ENCODE data around the gene C22orf39.

C22orf39 gene

GRCh38 chr22:19464975-19465374 is 17.5 kb upstream of the C22orf39 start:
- Mint-ChIP-seq H3K9me3 (no peaks in the 10 kb centered on the region), H3K4me3 (no peak overlapping the region), H3K27me3 (no peaks in the 10 kb centered on the region), H3K27ac (no peak overlapping the region), H3K4me1 (no peaks in the 10 kb centered on the region), H3K36me3 (peaks cover 54% of the 10 kb centered on the region)
- ATAC-seq, result no peak

- Mint-ChIP-seq H3K9me3 (no peaks in the 10 kb centered on the region), H3K27ac (no peak overlapping the region), H3K4me1 (no peaks in the 10 kb centered on the region), H3K36me3 (peaks cover 50% of the 10 kb centered on the region), H3K4me3 (no peak overlapping the region), H3K27me3 (no peaks in the 10 kb centered on the region)
- no peak for ATAC-seq
These were observed 17.0 kb upstream of the C22orf39 start for GRCh38 chr22:19464546-19464945.

- peaks cover 43% of the 10 kb centered on the region for H3K36me3 Mint-ChIP-seq
- no peak overlapping the region for H3K4me3 Mint-ChIP-seq
- no peak overlapping the region for H3K27ac Mint-ChIP-seq
- no peaks in the 10 kb centered on the region for H3K9me3 Mint-ChIP-seq
- ATAC-seq, result no peak
- no peaks in the 10 kb centered on the region for H3K4me1 Mint-ChIP-seq
- no peaks in the 10 kb centered on the region for H3K27me3 Mint-ChIP-seq
These were observed 16.3 kb upstream of the C22orf39 start for GRCh38 chr22:19463491-19464469.

- Mint-ChIP-seq H3K4me1 (no peaks in the 10 kb centered on the region), H3K36me3 (peaks cover 37% of the 10 kb centered on the region), H3K4me3 (no peak overlapping the region), H3K9me3 (no peaks in the 10 kb centered on the region), H3K27ac (no peak overlapping the region), H3K27me3 (no peaks in the 10 kb centered on the region)
- no peak for ATAC-seq
These were observed 15.5 kb upstream of the C22orf39 start for GRCh38 chr22:19463008-19463407.

- Mint-ChIP-seq H3K4me1 (no peaks in the 10 kb centered on the region), H3K27me3 (no peaks in the 10 kb centered on the region), H3K4me3 (no peak overlapping the region), H3K9me3 (no peaks in the 10 kb centered on the region), H3K27ac (no peak overlapping the region), H3K36me3 (peaks cover 41% of the 10 kb centered on the region)
- ATAC-seq, result no peak
These were observed 14.0 kb upstream of the C22orf39 start for GRCh38 chr22:19461506-19461905.

GRCh38 chr22:19460036-19460435 is 12.5 kb upstream of the C22orf39 start:
- H3K36me3 Mint-ChIP-seq, result peaks cover 43% of the 10 kb centered on the region
- no peak overlapping the region for H3K4me3 Mint-ChIP-seq
- no peak overlapping the region for H3K27ac Mint-ChIP-seq
- no peak for ATAC-seq
- no peaks in the 10 kb centered on the region for H3K4me1 Mint-ChIP-seq
- no peaks in the 10 kb centered on the region for H3K9me3 Mint-ChIP-seq
- H3K27me3 Mint-ChIP-seq, result no peaks in the 10 kb centered on the region

- ATAC-seq, result no peak
- no peaks in the 10 kb centered on the region for H3K27me3 Mint-ChIP-seq
- peaks cover 48% of the 10 kb centered on the region for H3K36me3 Mint-ChIP-seq
- H3K4me3 Mint-ChIP-seq, result no peak overlapping the region
- H3K27ac Mint-ChIP-seq, result no peak overlapping the region
- H3K4me1 Mint-ChIP-seq, result no peaks in the 10 kb centered on the region
- no peaks in the 10 kb centered on the region for H3K9me3 Mint-ChIP-seq
These were observed 10.4 kb upstream of the C22orf39 start for GRCh38 chr22:19457828-19458428.

GRCh38 chr22:19456541-19456940 is 9.0 kb upstream of the C22orf39 start:
- H3K36me3 Mint-ChIP-seq, result peaks cover 55% of the 10 kb centered on the region
- no peaks in the 10 kb centered on the region for H3K27me3 Mint-ChIP-seq
- no peak for ATAC-seq
- H3K27ac Mint-ChIP-seq, result no peak overlapping the region
- H3K4me1 Mint-ChIP-seq, result no peaks in the 10 kb centered on the region
- no peaks in the 10 kb centered on the region for H3K9me3 Mint-ChIP-seq
- H3K4me3 Mint-ChIP-seq, result no peak overlapping the region

GRCh38 chr22:19455585-19456370 is 8.3 kb upstream of the C22orf39 start:
- Mint-ChIP-seq H3K4me1 (no peaks in the 10 kb centered on the region), H3K4me3 (no peak overlapping the region), H3K27ac (peak overlapping the region; percentile 9), H3K27me3 (no peaks in the 10 kb centered on the region), H3K36me3 (peaks cover 58% of the 10 kb centered on the region), H3K9me3 (no peaks in the 10 kb centered on the region)
- ATAC-seq, result no peak

GRCh38 chr22:19455033-19455432 is 7.5 kb upstream of the C22orf39 start:
- peaks cover 58% of the 10 kb centered on the region for H3K36me3 Mint-ChIP-seq
- no peak overlapping the region for H3K4me3 Mint-ChIP-seq
- no peaks in the 10 kb centered on the region for H3K4me1 Mint-ChIP-seq
- H3K27ac Mint-ChIP-seq, result peak overlapping the region; percentile 9
- no peaks in the 10 kb centered on the region for H3K9me3 Mint-ChIP-seq
- no peak for ATAC-seq
- H3K27me3 Mint-ChIP-seq, result no peaks in the 10 kb centered on the region

GRCh38 chr22:19454156-19454555 is 6.6 kb upstream of the C22orf39 start:
- Mint-ChIP-seq H3K9me3 (no peaks in the 10 kb centered on the region), H3K27me3 (no peaks in the 10 kb centered on the region), H3K4me3 (no peak overlapping the region), H3K4me1 (peaks cover 5% of the 10 kb centered on the region), H3K36me3 (peaks cover 58% of the 10 kb centered on the region), H3K27ac (no peak overlapping the region)
- ATAC-seq, result no peak

GRCh38 chr22:19453718-19454117 is 6.2 kb upstream of the C22orf39 start:
- no peak for ATAC-seq
- Mint-ChIP-seq H3K4me1 (peaks cover 6% of the 10 kb centered on the region), H3K4me3 (no peak overlapping the region), H3K9me3 (no peaks in the 10 kb centered on the region), H3K27ac (no peak overlapping the region), H3K36me3 (peaks cover 58% of the 10 kb centered on the region), H3K27me3 (no peaks in the 10 kb centered on the region)

- ATAC-seq, result no peak
- Mint-ChIP-seq H3K4me3 (no peak overlapping the region), H3K4me1 (peaks cover 21% of the 10 kb centered on the region), H3K36me3 (peaks cover 48% of the 10 kb centered on the region), H3K27ac (no peak overlapping the region), H3K9me3 (no peaks in the 10 kb centered on the region), H3K27me3 (no peaks in the 10 kb centered on the region)
These were observed 4.1 kb upstream of the C22orf39 start for GRCh38 chr22:19451570-19451969.

- no peak for ATAC-seq
- Mint-ChIP-seq H3K9me3 (no peaks in the 10 kb centered on the region), H3K27me3 (no peaks in the 10 kb centered on the region), H3K4me1 (peaks cover 29% of the 10 kb centered on the region), H3K4me3 (no peak overlapping the region), H3K27ac (no peak overlapping the region), H3K36me3 (peaks cover 44% of the 10 kb centered on the region)
These were observed 3.1 kb upstream of the C22orf39 start for GRCh38 chr22:19450363-19451175.

GRCh38 chr22:19449422-19449767 is 1.9 kb upstream of the C22orf39 start:
- no peak overlapping the region for H3K27ac Mint-ChIP-seq
- no peaks in the 10 kb centered on the region for H3K9me3 Mint-ChIP-seq
- no peak overlapping the region for H3K4me3 Mint-ChIP-seq
- H3K4me1 Mint-ChIP-seq, result peaks cover 39% of the 10 kb centered on the region
- peaks cover 37% of the 10 kb centered on the region for H3K36me3 Mint-ChIP-seq
- no peak for ATAC-seq
- no peaks in the 10 kb centered on the region for H3K27me3 Mint-ChIP-seq

Measured in stimulated activated memory B cell treated with anti-CD40 and anti-IgM and Interleukin-4, amounts not matched to agents 10 μg/mL and 1 μg/mL and 100 μg/mL, for 72 hours (primary cell).